Gastrocnemius medialis (tissue), 4 donors: ENCODE data around the gene METTL2B.

Source experiments
- POLR2A ChIP-seq, 2 donors: fragments of 450-650 bp; IDR thresholded peaks; one replicate each; pipeline ENCODE4 v1.6.1; 2017; ENCODE audit warnings: antibody characterized with exemption in 2 of 2, mild to moderate bottlenecking in 2 of 2, moderate library complexity in 2 of 2
- TF ChIP-seq, protein P1 (sequence below), 5 experiments: fragments of 450-650 bp in 3 of 5; fragments of 200-600 bp in 2 of 5; sonication (generic) in 2 of 5; IDR thresholded peaks in 4 of 5; conservative IDR thresholded peaks in 1 of 5; 1 replicate in 4 of 5; 2 replicates in 1 of 5; pipeline ENCODE4 v1.5.1; 2016 to 2019; ENCODE audit warnings: antibody characterized with exemption in 5 of 5, mild to moderate bottlenecking in 3 of 5, moderate library complexity in 3 of 5

DNA sequence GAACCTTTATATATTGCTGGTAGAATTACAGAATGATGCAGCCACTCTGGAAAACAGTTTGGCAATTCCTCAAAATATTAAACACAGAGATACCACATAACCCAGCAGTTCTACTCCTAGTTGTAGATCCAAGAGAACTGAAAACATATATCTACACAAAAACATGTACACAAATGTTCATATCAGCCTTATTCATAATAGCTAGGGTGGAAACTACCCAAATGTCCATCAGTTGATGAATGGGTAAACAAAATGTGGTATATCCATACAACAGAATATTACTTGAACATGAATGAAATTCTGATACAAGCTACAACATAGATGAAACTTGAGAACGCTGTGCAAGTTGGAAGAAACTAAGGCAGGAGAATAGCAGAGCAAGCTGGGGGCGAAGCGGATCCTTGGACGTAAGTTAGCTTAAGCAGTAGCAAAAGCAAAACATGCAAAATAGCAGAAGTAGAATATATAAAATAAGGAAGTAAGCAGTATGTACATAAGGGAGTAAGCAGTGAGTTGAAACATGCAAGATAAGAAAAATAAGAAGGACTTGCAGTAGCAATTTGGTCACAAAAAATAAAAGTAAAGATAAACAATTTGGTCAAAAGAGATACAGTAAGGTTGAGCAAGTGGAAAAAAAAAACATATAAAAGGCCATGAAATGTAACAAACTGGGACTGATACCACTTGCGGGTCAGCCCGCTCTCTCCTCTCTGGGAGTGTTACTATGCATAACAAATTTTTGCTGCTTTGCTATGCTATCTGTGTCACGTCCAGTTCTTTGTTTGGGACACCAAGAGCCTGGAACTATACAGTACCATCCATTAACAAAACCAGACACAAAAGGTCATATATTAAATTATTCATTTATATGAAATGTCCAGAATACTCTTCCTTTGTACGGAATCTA is 38.9 kb upstream of the METTL2B start:
- TF ChIP-seq, protein P1, sequence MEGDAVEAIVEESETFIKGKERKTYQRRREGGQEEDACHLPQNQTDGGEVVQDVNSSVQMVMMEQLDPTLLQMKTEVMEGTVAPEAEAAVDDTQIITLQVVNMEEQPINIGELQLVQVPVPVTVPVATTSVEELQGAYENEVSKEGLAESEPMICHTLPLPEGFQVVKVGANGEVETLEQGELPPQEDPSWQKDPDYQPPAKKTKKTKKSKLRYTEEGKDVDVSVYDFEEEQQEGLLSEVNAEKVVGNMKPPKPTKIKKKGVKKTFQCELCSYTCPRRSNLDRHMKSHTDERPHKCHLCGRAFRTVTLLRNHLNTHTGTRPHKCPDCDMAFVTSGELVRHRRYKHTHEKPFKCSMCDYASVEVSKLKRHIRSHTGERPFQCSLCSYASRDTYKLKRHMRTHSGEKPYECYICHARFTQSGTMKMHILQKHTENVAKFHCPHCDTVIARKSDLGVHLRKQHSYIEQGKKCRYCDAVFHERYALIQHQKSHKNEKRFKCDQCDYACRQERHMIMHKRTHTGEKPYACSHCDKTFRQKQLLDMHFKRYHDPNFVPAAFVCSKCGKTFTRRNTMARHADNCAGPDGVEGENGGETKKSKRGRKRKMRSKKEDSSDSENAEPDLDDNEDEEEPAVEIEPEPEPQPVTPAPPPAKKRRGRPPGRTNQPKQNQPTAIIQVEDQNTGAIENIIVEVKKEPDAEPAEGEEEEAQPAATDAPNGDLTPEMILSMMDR (IDR thresholded peaks at IDR 0.05 in 4 of 5, conservative IDR thresholded peaks at IDR 0.05 in 1 of 5): no peak
- TF ChIP-seq POLR2A (IDR thresholded peaks at IDR 0.05): no peak
